ENCODE data around the gene RBX1.

Gene RBX1

DNA sequence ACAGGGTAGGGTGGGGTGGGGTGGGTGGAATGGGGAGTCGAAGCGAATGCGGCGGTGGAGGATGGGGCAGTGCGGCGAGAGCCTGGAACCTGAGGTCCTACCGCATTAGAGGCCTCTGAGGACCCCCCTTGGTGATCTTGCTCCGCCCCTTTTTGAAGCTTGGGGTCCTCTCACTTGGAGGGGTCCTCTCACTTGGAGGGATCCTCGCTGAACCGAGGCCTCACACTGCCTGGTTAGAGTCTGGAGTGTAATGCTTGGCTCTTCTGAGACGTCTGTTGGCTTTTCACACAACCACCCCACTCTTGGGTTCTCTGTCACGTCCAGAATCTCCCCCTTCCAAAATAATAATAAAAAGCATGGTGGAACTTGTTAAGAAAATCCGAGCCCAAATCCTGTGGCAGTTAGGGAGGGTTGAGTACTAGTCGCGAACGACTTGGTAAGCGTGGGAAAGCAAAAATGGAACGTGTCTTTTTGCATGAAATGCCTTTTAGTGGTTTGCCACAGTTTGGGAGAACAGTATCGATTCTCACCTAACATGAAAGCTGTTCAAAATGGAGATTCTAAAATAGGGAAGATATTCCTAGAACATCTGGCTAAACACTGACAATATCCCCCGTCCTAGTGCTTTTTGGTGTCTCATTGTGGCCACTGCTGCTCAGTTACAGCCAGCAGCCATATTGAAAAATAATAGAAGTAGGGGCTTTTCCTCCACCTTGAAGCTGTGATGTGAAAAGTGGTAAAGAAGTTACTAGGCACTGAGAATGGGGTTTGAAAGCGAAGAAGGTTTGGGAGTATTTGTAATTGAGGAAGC, 822 bp downstream of the RBX1 start:
- H3K4me3 ChIP-seq (ENCODE audit: low read depth, low read length): peak overlapping the region; percentile 70
- peaks cover 35% of the 10 kb centered on the region for H3K36me3 ChIP-seq
- H3K27me3 ChIP-seq (ENCODE audit: insufficient read depth, low read depth, severe bottlenecking): no peaks in the 10 kb centered on the region
- no peaks in the 10 kb centered on the region for H3K9me3 ChIP-seq (ENCODE audit: severe bottlenecking)
- peak overlapping the region; percentile 97 for H3K27ac ChIP-seq
- TF ChIP-seq, protein P1, sequence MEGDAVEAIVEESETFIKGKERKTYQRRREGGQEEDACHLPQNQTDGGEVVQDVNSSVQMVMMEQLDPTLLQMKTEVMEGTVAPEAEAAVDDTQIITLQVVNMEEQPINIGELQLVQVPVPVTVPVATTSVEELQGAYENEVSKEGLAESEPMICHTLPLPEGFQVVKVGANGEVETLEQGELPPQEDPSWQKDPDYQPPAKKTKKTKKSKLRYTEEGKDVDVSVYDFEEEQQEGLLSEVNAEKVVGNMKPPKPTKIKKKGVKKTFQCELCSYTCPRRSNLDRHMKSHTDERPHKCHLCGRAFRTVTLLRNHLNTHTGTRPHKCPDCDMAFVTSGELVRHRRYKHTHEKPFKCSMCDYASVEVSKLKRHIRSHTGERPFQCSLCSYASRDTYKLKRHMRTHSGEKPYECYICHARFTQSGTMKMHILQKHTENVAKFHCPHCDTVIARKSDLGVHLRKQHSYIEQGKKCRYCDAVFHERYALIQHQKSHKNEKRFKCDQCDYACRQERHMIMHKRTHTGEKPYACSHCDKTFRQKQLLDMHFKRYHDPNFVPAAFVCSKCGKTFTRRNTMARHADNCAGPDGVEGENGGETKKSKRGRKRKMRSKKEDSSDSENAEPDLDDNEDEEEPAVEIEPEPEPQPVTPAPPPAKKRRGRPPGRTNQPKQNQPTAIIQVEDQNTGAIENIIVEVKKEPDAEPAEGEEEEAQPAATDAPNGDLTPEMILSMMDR (IDR thresholded peaks at IDR 0.05; ENCODE audit: low read depth, low read length): no peak
- DNase-seq: no peak

- DNase-seq: no peak
- Histone ChIP-seq H3K9me3 (ENCODE audit: severe bottlenecking) (no peaks in the 10 kb centered on the region), H3K36me3 (peaks cover 42% of the 10 kb centered on the region), H3K4me3 (ENCODE audit: low read depth, low read length) (no peak overlapping the region), H3K27ac (no peak overlapping the region), H3K27me3 (ENCODE audit: insufficient read depth, low read depth, severe bottlenecking) (no peaks in the 10 kb centered on the region)
- TF ChIP-seq, protein P1 (IDR thresholded peaks at IDR 0.05; ENCODE audit: low read depth, low read length): no peak
Measured at GRCh38 chr22:40953471-40953870, 2.3 kb downstream of the RBX1 start.

DNA sequence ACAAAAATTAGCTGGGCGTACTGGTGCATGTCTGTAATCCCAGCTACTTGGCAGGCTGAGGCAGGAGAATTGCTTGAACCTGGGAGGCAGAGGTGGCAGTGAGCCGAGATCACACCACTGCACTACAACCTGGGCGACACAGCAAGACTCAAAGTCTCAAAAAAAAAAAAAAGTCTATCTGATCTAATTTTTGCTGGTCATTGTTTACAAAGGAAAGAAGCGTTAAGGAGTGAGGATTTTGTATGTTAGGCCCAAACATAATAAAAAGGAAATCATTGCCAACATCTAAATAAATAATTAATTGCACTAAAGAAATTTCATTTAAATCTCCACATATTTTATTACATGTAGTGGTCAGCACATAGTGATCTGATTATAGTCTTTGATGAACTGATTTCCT, 2.9 kb downstream of the RBX1 start:
- H3K27ac ChIP-seq: no peak overlapping the region
- H3K9me3 ChIP-seq (ENCODE audit: severe bottlenecking): no peaks in the 10 kb centered on the region
- DNase-seq: no peak
- H3K4me3 ChIP-seq (ENCODE audit: low read depth, low read length): no peak overlapping the region
- no peaks in the 10 kb centered on the region for H3K27me3 ChIP-seq (ENCODE audit: insufficient read depth, low read depth, severe bottlenecking)
- H3K36me3 ChIP-seq: peaks cover 44% of the 10 kb centered on the region
- TF ChIP-seq, protein P1 (IDR thresholded peaks at IDR 0.05; ENCODE audit: low read depth, low read length): no peak

- H3K36me3 ChIP-seq: peaks cover 49% of the 10 kb centered on the region
- no peaks in the 10 kb centered on the region for H3K27me3 ChIP-seq (ENCODE audit: insufficient read depth, low read depth, severe bottlenecking)
- no peak overlapping the region for H3K4me3 ChIP-seq (ENCODE audit: low read depth, low read length)
- no peak for DNase-seq
- TF ChIP-seq, protein P1 (IDR thresholded peaks at IDR 0.05; ENCODE audit: low read depth, low read length): no peak
- H3K9me3 ChIP-seq (ENCODE audit: severe bottlenecking): no peaks in the 10 kb centered on the region
- no peak overlapping the region for H3K27ac ChIP-seq
Measured at GRCh38 chr22:40955571-40955970, 4.4 kb downstream of the RBX1 start.

- no peak overlapping the region for H3K27ac ChIP-seq
- DNase-seq: no peak
- no peak overlapping the region for H3K4me3 ChIP-seq (ENCODE audit: low read depth, low read length)
- no peaks in the 10 kb centered on the region for H3K9me3 ChIP-seq (ENCODE audit: severe bottlenecking)
- H3K36me3 ChIP-seq: peaks cover 58% of the 10 kb centered on the region
- H3K27me3 ChIP-seq (ENCODE audit: insufficient read depth, low read depth, severe bottlenecking): no peaks in the 10 kb centered on the region
- TF ChIP-seq, protein P1 (IDR thresholded peaks at IDR 0.05; ENCODE audit: low read depth, low read length): no peak
Measured at GRCh38 chr22:40957601-40958000, 6.4 kb downstream of the RBX1 start.

GRCh38 chr22:40958299-40958698, 7.1 kb downstream of the RBX1 start:
- TF ChIP-seq, protein P1 (IDR thresholded peaks at IDR 0.05; ENCODE audit: low read depth, low read length): no peak
- H3K4me3 ChIP-seq (ENCODE audit: low read depth, low read length): no peak overlapping the region
- H3K9me3 ChIP-seq (ENCODE audit: severe bottlenecking): no peaks in the 10 kb centered on the region
- no peak overlapping the region for H3K27ac ChIP-seq
- no peak for DNase-seq
- H3K27me3 ChIP-seq (ENCODE audit: insufficient read depth, low read depth, severe bottlenecking): no peaks in the 10 kb centered on the region
- peaks cover 61% of the 10 kb centered on the region for H3K36me3 ChIP-seq
